GM21360 (cell line): ENCODE data around the gene ZNF236.
A peak's percentile ranks its signal among the peaks of the same experiment; 100 is the strongest.

Source experiments
- ATAC-seq: cut with Tn5 transposase; IDR thresholded peaks from one replicate; pipeline ENCODE4 v1.9.1; 2021; ENCODE audit warnings: mild to moderate bottlenecking, moderate library complexity; ENCODE audit not compliant: unreplicated experiment

The ZNF236 gene

DNA sequence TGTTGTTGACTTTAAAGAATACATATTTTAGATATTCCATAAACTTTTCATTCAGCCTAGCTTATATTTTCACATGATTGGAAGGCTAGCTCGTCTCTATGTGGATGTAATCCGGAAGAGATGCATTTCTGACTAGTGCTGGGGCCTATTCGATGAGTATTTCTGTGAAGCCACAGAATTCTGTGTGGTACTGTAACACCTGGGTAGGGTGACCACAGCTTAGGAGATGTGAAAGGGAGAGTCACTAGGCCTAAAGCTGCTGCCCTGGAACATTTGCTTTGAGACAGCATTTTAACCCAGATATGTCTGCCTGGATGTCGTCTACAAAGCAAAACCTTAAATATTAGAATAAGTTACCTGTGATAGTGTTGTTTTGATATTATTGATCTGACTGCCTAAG lies 83.5 kb downstream of the ZNF236 start:
- ATAC-seq = no peak

DNA sequence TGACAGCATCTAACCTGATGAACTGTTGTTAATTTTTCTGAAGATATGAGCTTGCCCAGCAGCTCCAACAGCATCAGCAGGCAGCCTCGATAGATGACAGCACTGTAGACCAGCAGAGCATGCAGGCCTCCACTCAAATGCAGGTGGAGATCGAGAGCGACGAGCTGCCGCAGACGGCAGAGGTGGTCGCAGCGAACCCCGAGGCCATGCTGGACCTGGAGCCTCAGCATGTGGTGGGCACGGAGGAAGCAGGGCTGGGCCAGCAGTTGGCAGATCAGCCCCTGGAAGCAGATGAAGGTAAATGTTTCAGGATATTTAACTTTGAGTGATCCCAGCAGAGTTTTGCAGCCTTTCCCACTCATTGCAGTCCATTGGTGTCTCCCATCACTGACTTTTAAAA lies 85.9 kb downstream of the ZNF236 start:
- no peak for ATAC-seq

DNA sequence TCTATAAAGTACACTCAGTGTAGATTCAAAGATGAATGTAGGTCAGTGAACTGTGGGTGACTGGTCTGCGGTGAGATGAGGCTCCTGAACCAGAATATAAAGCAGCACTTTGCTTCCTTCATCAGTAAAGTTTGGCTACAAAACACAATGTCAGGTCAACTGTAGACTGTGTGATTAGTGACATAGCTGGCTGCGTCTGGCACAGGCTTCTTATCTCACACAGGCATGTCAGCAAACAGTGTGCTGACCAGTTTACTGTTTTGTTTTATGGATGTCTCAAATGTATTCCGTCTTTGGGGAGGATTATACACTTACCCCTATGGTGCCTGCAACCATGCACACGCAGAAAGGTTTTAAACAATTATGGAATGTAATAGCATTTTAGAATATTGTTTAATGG lies 87.1 kb downstream of the ZNF236 start:
- no peak for ATAC-seq

DNA sequence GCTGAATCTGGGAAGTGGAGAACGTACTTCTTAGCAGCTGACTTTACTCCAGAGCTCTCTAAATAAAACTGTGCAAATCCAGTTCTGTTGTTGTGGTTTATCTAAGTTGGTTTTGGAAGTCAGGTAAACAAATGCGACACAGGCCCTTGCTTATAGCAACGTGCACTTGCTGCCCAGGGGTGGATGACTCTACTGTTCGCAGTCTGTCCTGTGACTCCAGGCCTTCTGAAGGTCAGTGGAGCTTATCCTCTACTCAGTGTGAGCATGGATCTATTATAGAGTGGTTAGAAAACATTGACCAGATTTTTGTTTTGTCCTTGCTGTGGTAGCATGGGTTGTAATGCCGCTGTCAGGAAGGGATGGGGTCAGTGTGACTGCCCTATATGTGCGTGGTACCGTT lies 89.1 kb downstream of the ZNF236 start:
- ATAC-seq = no peak

DNA sequence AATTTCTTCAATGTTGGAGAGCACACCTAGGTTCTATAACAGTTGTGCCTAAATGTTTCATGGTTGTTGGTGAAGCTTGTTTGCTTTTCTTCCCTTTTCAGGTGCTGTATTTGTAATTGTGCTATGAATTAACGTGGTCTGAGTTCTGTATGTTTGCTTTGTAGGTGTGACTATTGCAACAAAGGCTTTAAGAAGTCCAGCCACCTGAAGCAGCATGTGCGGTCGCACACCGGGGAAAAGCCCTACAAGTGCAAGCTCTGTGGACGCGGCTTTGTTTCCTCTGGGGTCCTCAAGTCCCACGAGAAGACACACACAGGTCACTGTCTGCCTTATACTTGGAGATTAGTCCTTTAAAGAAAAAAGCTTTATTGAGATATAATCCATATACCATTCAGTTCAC lies 91.2 kb downstream of the ZNF236 start:
- no peak for ATAC-seq

DNA sequence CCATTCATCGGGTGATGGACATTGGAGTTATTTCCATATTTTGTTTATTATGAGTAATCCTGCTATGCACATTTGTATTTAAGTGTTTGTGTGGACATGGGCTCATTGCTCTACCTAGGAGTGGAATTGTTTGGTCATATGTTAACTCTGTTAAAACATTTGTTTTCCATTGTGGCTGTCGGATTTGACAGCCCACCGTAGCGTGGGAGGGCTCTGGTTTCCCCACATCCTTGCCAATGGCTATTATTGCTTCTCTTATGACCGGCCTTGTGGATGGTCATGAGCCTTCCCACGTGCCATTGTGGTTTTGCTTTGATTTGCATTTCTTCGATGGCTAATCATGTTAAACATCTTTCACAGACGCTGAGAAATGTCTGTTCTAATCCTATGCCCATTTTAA lies 92.0 kb downstream of the ZNF236 start:
- peak; percentile 54 for ATAC-seq

DNA sequence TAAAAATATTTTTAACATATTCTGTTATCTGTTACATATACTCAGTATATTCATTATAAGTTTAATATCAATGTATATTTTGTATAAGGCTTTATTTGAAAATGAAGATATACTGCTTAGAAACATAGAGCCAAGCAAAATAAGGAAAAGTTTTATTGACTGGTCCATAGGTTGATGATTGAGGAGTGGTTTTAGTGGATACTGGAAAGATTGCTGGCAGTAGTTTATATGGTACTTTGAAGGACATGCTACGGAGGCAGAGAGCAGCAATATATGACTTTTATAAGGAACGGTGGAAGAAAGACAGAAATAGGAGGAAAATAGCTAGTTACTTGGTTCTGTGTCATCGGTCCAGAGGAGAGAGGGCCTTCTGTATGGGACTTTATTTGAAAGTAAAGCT lies 92.4 kb downstream of the ZNF236 start:
- ATAC-seq = no peak

DNA sequence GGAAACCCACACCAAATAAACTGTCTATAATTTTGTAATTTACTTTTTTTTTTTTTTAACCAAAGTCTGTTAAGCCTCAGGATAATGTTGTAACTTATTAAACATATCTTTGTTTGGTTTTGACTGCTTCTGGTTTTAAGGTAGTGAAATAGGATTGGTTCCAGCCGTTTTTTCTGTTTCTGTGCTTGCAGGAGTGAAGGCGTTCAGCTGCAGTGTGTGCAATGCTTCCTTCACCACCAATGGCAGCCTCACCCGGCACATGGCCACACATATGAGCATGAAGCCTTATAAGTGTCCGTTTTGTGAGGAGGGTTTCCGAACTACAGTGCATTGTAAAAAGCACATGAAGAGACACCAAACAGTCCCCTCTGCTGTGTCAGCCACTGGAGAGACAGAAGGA lies 93.1 kb downstream of the ZNF236 start:
- ATAC-seq = no peak

DNA sequence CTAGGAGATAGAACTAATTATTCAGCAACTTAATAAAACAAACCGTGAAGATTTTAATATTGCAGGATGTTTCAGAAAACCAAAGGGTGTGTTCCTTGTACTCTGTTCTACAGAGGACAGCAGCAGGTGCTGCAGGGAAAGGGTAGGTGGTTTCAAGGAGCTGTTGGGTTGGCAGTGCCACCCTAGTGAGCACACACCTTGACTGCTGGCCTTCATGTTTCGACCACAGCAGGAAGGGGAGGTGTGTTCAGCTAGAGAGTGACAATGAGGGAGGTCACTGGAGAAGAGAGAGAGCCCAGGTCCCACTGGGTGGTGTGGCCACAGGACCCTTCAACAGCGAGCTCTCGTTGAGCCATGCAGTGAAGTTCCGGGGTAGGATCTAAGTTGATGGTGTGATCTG lies 98.6 kb downstream of the ZNF236 start:
- ATAC-seq = no peak

DNA sequence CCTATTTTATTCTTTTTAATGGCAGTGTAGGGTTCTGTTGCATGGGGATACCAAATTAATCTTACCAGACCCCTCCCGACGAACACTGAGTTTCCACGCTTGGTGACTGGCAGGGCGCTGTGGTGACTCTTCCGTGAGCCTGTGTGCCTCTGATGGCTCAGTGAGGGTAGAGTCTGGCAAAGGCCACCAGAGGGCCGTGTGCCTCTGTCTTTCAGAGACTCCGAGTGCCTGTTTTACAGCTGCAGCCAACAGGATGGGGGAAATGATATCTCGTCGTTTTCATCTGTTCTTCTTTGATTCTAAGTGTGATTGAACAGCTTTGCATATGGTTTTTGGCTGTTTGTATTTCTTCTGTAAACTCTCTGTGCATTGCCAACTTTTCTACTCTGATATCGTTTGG lies 99.8 kb downstream of the ZNF236 start:
- peak; percentile 98 for ATAC-seq

DNA sequence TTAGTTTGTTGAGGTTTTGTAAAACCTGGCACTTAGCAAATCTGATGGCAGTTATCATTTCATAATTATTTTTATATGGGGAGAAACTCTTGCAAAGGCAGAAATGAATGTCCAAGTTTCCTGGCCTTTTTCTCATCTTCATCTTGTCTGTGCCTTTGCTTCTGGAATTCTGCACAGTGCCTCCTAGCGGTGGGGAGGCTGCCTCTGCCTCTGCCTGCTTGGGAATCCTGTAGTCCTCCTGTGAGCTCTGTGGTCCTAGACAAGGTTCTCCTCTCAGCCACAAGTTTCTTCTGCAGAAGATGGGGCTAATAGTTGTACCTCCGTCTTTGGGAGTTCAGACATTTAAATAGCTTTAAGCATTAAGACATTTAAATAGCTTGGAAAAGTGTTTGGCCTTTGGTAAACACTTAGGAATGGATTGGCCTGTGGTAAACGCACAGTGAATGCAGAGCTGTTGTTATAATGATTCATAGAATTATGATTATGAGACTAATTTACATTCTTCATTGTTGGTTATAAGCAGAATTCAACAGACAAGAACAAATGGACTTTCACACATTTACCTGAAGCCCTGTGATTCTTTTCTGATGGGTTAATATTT lies 101.2 kb downstream of the ZNF236 start:
- no peak for ATAC-seq

DNA sequence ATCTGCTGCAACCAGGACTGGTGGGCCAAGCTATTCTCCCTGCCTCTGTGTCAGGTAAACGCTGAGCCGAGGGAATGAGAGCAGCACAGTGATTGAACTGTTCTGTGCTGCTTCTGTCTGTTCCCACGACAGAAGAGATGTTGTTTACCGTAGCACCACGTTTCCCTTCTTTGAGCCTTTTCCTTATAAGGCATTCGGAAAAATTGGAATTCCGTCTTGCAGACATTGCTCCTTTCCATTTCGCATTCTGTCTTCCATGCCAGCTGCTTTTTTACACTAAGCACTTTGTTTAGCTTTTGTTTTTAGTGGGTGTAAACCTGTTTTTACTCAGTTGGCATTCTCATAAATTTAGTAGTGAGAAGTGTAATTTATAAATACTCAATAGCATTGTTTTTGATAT lies 103.1 kb downstream of the ZNF236 start:
- ATAC-seq = no peak

DNA sequence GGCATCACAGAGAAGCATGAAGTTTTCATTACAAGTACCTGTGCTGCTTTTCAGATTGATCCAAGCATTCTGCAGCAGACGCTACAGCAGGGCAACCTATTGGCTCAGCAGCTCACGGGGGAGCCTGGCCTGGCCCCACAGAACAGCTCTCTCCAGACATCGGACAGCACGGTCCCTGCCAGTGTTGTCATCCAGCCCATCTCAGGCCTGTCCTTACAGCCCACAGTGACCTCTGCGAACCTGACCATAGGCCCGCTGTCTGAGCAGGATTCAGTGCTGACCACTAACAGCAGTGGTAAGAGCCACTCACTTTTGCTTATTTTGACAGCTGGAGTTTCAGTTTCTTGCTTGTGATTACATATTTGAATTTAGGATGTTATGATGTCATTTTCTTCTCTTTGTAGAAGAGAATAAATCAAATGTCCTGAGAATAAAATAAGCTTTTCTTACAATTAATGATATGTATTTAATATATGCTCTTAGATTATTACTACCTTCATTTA lies 104.9 kb downstream of the ZNF236 start:
- no peak for ATAC-seq

DNA sequence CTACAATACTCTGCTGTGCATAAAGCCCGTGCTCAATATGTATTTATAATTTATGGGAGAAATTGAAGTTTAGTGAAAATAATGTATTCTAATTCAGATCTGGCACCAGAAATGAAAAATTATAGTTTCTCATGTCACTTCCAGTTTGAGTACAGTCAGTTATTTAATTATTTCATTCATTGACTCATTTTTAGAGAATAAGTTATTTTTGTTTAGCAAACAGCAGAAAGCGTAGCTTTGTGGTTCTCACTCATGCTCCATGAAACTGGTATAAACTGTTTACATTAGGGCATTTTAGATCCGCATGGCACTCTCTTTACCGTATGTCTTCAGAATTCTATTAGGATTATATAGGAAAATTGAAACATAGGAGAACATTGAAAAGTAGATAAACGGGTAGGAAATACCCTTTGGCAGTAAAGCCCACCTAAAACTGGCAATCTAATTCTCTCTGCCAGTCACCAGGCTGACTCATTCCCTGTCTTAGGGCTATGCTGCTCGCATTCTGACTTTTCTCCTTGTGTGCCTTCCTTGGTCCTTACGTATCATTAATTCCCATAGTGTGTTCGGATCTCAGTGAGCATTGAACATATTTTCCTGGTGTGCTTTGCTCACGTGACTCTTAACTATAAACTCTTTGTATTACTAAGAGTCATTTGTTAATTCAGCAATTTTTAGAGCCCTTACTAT lies 106.0 kb downstream of the ZNF236 start:
- ATAC-seq = peak; percentile 48

DNA sequence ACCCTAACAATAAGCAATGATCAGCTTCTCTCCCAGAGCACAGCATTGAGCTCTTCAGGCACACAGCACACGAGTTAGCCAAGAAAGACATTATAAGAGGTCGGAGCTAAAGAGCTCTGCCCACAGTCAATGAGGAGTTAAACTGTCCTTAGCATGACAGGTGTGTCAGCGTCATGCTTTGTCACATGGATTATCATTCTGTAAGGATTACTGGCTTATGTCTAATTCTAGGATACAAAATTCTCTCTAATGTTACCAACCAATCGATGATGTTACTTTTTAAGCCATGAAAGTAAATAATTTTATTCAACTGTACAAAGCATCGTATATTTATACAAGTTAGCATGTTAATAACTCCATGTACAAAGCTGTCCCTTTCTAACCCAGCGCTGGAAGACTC lies 108.8 kb downstream of the ZNF236 start:
- ATAC-seq = no peak

DNA sequence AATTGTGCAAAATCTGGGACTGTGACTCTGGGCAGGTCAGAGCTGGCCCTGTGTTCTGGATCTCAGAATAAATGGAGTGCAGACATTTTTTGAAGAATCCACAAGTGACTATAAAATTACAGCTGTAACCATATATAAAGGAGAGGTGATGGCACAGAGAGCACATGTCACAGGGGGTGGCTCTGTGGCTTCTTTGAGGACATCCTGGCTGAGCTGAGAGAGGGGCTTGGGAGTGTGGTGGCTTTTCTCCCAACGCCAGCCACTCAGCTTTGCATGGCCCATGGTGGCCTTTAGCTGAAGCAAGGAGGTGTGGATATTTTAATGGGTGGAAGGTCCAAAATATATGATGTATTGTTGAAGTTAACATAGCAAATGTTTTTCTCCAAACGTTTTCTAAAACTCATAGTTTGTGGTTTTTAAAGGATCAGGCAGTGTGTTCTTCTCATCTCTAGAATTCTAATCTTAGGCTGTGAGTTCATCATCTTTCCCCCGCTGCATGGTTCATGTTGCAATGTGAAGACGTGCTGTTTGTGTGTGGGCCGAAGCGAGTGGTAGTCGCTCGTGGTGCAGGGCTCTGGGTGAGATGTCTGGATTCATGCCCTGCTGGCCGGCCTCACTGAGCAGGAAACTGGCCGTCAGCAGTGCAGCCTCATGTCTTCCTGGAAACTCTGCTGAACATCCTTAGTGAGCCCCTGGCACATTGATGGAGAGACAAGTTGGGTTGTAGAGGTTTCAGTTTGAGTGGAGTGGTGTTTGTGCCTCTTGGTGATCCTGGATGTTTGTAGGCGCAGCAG lies 109.9 kb downstream of the ZNF236 start:
- no peak for ATAC-seq

DNA sequence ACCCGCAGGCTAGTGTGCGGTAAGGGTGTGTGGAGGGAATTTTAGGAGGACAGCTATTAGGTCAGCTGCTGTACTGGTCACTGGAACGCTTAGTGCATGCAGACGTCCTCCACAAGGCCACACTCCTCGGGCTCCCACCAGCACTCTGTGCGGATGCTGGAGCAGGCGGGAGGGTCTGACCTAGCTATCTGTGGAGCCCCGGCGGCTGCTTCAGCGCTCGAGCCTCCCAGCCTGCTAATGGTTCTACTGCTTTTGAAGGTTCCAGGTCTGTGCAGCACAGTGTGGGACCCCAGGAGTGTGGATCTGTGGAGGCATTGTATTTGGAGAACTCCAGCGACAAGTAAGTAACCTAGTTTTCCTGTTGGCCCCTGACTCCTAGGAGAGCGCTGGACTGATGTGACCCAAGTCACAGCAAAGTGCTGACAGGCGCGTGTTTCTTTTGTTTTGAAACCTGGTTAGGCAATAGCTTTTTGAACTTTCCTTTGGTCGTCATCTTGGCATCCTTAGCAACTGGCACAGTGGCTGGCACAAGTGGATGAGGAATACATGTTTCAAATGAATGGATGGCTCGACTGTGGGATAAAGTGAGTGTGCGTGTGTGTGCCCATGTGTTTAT lies 113.5 kb downstream of the ZNF236 start:
- ATAC-seq = no peak

DNA sequence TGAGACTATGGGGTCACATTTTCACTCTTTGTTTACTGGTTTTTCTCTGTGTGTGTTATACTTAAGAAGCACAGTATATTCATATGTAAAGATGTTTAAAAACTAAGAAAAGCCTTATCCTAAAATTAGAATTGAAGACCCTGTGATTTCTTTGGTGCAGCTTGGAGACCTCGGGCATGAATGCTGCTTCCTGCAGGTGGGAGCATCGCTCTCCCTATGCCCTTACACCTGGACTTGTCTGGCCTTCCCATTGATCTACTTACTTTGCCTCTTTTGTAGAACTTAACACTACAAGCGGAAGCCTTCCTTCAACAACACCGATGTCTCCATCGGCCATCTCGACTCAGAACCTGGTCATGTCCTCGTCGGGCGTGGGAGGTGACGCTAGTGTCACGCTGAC lies 114.5 kb downstream of the ZNF236 start:
- no peak for ATAC-seq

DNA sequence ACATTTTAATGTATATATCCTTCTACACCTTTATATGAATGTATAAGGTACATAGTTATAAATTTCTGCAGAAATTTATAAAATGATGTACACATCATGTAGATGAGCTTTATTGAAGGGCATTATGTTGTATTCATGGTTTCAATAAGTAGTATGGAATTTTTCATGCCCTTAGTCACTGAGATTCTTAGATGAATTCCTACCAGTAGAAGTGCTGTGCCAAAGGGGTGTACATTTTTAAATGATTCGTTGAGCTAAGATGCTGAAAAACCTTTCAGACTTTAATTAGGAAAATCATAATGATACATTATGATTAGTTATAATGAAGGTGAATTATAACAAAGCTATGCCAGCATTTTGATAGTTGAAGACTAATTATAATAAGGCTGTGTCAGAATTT lies 115.2 kb downstream of the ZNF236 start:
- ATAC-seq = no peak

DNA sequence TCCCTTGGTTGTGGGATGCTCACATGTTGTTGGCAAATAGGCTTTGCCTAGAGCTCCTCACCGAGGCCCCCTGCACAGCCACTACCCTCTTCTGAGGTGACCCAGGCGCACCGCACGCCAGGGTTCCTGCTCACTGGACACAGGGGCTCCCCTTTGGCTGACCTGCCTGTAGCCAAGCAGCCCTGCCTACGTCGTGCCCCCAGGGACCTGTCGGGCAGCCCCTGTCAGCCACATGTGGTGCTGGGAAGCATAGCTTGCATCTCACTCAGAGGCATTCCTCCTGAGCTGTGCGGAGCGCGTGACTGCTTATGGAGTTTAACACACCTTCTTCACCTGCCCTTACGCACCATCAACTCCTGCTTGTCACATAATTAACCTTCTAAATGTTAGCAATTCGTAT lies 116.3 kb downstream of the ZNF236 start:
- ATAC-seq = no peak

DNA sequence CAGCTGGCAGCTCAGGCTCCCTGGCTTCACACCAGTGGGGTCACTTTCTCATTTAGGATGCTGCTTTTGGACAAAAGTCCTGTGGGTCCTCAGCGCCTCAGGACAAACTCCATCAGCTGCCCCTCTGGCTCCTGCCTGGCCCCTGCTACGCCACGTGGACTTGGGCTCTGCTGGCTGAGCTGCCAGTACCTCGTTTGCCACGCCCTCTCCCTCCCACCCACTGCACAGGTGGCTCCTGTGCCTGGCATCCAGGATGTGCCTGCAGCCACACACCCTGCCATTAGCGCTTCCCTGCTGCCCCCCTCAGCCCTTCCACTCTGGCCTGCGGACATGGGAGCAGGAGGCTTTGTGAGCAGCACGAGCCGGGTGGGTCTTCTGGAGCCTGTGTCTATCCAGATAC lies 118.9 kb downstream of the ZNF236 start:
- ATAC-seq = no peak
